ENCODE measurements around the gene GAMT. TPM values are rescaled to one million over a fixed set of nuclear protein-coding genes. Genes with fewer than 3 reads are reported as not detected.
"Not testable (repeated sequence)": the region's sequence is repeated elsewhere in the genome, so short reads cannot be mapped to it uniquely, and the experiment has no call there.

Gene GAMT
- total RNA-seq, 2 donors from 2014 or later = 9.0 to 9.9 TPM

GRCh38 chr19:1420590-1420989 lies 19.2 kb upstream of the GAMT start:
- Mint-ChIP-seq H3K36me3 (ENCODE audit: low read depth) (peaks cover 9% of the 10 kb centered on the region), H3K27ac (no peak overlapping the region), H3K4me1 (peaks cover 20% of the 10 kb centered on the region), H3K4me3 (peak overlapping the region; percentile 28), H3K27me3 (no peaks in the 10 kb centered on the region)
- H3K9me3 ChIP-seq (ENCODE audit: control insufficient read depth, low read length, poor library complexity, severe bottlenecking) = no peaks in the 10 kb centered on the region
- DNase-seq (no peak), ATAC-seq (no peak)

- not testable (repeated sequence) for H3K27ac Mint-ChIP-seq, DNase-seq
Observed at GRCh38 chr19:1420085-1420484, 18.7 kb upstream of the GAMT start.

GRCh38 chr19:1418951-1419738 lies 17.8 kb upstream of the GAMT start:
- H3K36me3 Mint-ChIP-seq (ENCODE audit: low read depth) = peaks cover 9% of the 10 kb centered on the region
- ATAC-seq = no peak
- H3K9me3 ChIP-seq (ENCODE audit: control insufficient read depth, low read length, poor library complexity, severe bottlenecking) = no peaks in the 10 kb centered on the region
- peaks cover 26% of the 10 kb centered on the region for H3K4me1 Mint-ChIP-seq
- no peak for DNase-seq
- H3K27me3 Mint-ChIP-seq = no peaks in the 10 kb centered on the region
- H3K27ac Mint-ChIP-seq = no peak overlapping the region
- H3K4me3 Mint-ChIP-seq = no peak overlapping the region

More at GRCh38 chr19:1420085-1420484, 18.7 kb upstream of the GAMT start:
- not testable (repeated sequence) for H3K4me3 Mint-ChIP-seq; H3K9me3 ChIP-seq (ENCODE audit: control insufficient read depth, low read length, poor library complexity, severe bottlenecking); H3K27me3 Mint-ChIP-seq; H3K36me3 Mint-ChIP-seq (ENCODE audit: low read depth); ATAC-seq
- H3K4me1 Mint-ChIP-seq = peaks cover 25% of the 10 kb centered on the region

- no peaks in the 10 kb centered on the region for H3K27me3 Mint-ChIP-seq
- ATAC-seq (no peak), DNase-seq (no peak)
- no peak overlapping the region for H3K27ac Mint-ChIP-seq
- H3K36me3 Mint-ChIP-seq (ENCODE audit: low read depth) = peaks cover 7% of the 10 kb centered on the region
- H3K9me3 ChIP-seq (ENCODE audit: control insufficient read depth, low read length, poor library complexity, severe bottlenecking) = no peaks in the 10 kb centered on the region
- H3K4me1 Mint-ChIP-seq = peaks cover 27% of the 10 kb centered on the region
- H3K4me3 Mint-ChIP-seq = peak overlapping the region; percentile 31
Observed at GRCh38 chr19:1418496-1418775, 17.1 kb upstream of the GAMT start.

GRCh38 chr19:1417681-1418495 lies 16.5 kb upstream of the GAMT start:
- Mint-ChIP-seq H3K27ac (no peak overlapping the region), H3K4me3 (peak overlapping the region; percentile 66), H3K27me3 (no peaks in the 10 kb centered on the region), H3K4me1 (peaks cover 30% of the 10 kb centered on the region), H3K36me3 (ENCODE audit: low read depth) (peaks cover 3% of the 10 kb centered on the region)
- H3K9me3 ChIP-seq (ENCODE audit: control insufficient read depth, low read length, poor library complexity, severe bottlenecking) = no peaks in the 10 kb centered on the region
- DNase-seq = no peak
- ATAC-seq = no peak

- H3K4me1 Mint-ChIP-seq = peaks cover 37% of the 10 kb centered on the region
- DNase-seq = no peak
- H3K9me3 ChIP-seq (ENCODE audit: control insufficient read depth, low read length, poor library complexity, severe bottlenecking) = no peaks in the 10 kb centered on the region
- ATAC-seq = no peak
- H3K27ac Mint-ChIP-seq = peak overlapping the region; percentile 8
- H3K27me3 Mint-ChIP-seq = no peaks in the 10 kb centered on the region
- peak overlapping the region; percentile 66 for H3K4me3 Mint-ChIP-seq
- no peaks in the 10 kb centered on the region for H3K36me3 Mint-ChIP-seq (ENCODE audit: low read depth)
Observed at GRCh38 chr19:1417145-1417544, 15.8 kb upstream of the GAMT start.

- DNase-seq (no peak), ATAC-seq (no peak)
- peak overlapping the region; percentile 86 for H3K4me3 Mint-ChIP-seq
- peak overlapping the region; percentile 90 for H3K27ac Mint-ChIP-seq
- peaks cover 43% of the 10 kb centered on the region for H3K4me1 Mint-ChIP-seq
- H3K36me3 Mint-ChIP-seq (ENCODE audit: low read depth) = no peaks in the 10 kb centered on the region
- no peaks in the 10 kb centered on the region for H3K9me3 ChIP-seq (ENCODE audit: control insufficient read depth, low read length, poor library complexity, severe bottlenecking)
- no peaks in the 10 kb centered on the region for H3K27me3 Mint-ChIP-seq
Observed at GRCh38 chr19:1416014-1416841, 14.9 kb upstream of the GAMT start.

GRCh38 chr19:1412995-1413800 lies 11.9 kb upstream of the GAMT start:
- ATAC-seq (no peak), DNase-seq (no peak)
- H3K4me3 Mint-ChIP-seq = peak overlapping the region; percentile 70
- H3K27me3 Mint-ChIP-seq = no peaks in the 10 kb centered on the region
- peak overlapping the region; percentile 68 for H3K27ac Mint-ChIP-seq
- H3K9me3 ChIP-seq (ENCODE audit: control insufficient read depth, low read length, poor library complexity, severe bottlenecking) = no peaks in the 10 kb centered on the region
- H3K4me1 Mint-ChIP-seq = peaks cover 64% of the 10 kb centered on the region
- peaks cover 2% of the 10 kb centered on the region for H3K36me3 Mint-ChIP-seq (ENCODE audit: low read depth)

- Mint-ChIP-seq H3K27ac (peak overlapping the region; percentile 96), H3K27me3 (no peaks in the 10 kb centered on the region), H3K4me1 (peaks cover 62% of the 10 kb centered on the region), H3K4me3 (peak overlapping the region; percentile 94), H3K36me3 (ENCODE audit: low read depth) (peaks cover 2% of the 10 kb centered on the region)
- no peak for ATAC-seq
- H3K9me3 ChIP-seq (ENCODE audit: control insufficient read depth, low read length, poor library complexity, severe bottlenecking) = no peaks in the 10 kb centered on the region
- no peak for DNase-seq
Observed at GRCh38 chr19:1412323-1412923, 11.1 kb upstream of the GAMT start.

- DNase-seq = no peak
- H3K9me3 ChIP-seq (ENCODE audit: control insufficient read depth, low read length, poor library complexity, severe bottlenecking) = no peaks in the 10 kb centered on the region
- peak overlapping the region; percentile 94 for H3K4me3 Mint-ChIP-seq
- H3K4me1 Mint-ChIP-seq = peaks cover 57% of the 10 kb centered on the region
- no peak for ATAC-seq
- H3K36me3 Mint-ChIP-seq (ENCODE audit: low read depth) = peaks cover 2% of the 10 kb centered on the region
- peak overlapping the region; percentile 96 for H3K27ac Mint-ChIP-seq
- no peaks in the 10 kb centered on the region for H3K27me3 Mint-ChIP-seq
Observed at GRCh38 chr19:1411255-1412191, 10.2 kb upstream of the GAMT start.

GRCh38 chr19:1410789-1411188 lies 9.4 kb upstream of the GAMT start:
- peaks cover 2% of the 10 kb centered on the region for H3K36me3 Mint-ChIP-seq (ENCODE audit: low read depth)
- H3K4me3 Mint-ChIP-seq = peak overlapping the region; percentile 94
- ATAC-seq = no peak
- no peak for DNase-seq
- peaks cover 53% of the 10 kb centered on the region for H3K4me1 Mint-ChIP-seq
- H3K9me3 ChIP-seq (ENCODE audit: control insufficient read depth, low read length, poor library complexity, severe bottlenecking) = no peaks in the 10 kb centered on the region
- H3K27ac Mint-ChIP-seq = peak overlapping the region; percentile 96
- no peaks in the 10 kb centered on the region for H3K27me3 Mint-ChIP-seq
